GM21529 (cell line): Measurements from ENCODE around the gene GCHFR.

Source experiments
- ATAC-seq: cut with Tn5 transposase; IDR thresholded peaks from one replicate; pipeline ENCODE4 v1.9.1; 2021; ENCODE audit not compliant: unreplicated experiment

The GCHFR gene

DNA sequence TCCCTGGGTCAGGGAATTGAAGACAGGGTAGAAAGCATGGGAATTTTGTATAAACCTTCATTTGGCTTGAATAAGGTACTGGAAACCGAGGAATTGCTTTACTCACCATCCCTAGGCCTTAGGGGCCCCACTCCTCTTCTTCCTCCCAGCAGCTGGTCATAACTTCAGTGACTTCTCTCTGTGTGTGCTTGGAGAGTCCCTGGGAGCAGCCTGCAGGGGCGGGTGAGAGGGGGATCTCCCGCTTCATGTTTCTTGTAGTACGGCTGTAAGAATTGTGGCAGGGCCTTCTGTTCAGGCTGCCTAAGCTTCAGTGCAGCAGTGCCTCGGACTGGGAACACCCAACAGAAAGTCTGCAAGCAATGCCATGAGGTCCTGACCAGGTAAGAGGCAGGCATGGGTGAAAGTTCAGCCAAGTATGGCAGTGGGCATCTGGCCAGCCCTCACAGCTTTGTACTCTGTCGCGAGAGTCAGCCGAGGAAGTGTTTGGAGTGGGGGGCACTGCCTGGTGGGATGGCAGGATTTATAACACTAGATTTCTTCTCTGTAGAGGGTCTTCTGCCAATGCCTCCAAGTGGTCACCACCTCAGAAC lies 45.1 kb downstream of the GCHFR start:
- no peak for ATAC-seq

DNA sequence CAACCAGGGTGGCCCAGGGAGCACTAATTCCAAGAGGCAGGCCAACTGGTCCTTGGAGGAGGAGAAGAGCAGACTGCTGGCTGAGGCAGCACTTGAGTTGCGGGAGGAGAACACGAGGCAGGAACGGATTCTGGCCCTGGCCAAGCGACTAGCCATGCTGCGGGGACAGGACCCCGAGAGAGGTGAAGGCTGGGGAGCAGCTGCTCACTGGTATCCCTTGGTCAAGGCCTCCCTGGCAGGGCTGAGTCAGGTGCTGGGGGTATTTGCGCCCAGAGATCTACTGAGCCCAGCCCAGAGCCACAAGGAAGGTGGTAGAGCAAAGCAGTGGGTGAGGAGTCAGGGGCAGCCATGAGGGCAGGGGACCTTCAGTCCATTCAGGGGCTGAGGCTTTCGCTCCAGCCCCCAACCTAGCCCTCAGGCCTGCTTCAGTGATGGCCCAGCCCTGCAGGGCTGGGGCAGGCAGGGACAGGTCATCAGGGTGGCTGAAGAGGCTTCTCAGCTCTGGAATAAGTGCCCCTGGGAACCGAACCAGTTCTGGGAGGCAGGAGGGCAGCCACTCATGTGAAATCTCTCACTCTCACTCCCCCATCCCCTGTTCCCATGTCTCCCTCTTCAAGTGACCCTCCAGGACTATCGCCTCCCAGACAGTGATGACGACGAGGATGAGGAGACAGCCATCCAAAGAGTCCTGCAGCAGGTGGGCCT lies 49.0 kb downstream of the GCHFR start:
- no peak for ATAC-seq

DNA sequence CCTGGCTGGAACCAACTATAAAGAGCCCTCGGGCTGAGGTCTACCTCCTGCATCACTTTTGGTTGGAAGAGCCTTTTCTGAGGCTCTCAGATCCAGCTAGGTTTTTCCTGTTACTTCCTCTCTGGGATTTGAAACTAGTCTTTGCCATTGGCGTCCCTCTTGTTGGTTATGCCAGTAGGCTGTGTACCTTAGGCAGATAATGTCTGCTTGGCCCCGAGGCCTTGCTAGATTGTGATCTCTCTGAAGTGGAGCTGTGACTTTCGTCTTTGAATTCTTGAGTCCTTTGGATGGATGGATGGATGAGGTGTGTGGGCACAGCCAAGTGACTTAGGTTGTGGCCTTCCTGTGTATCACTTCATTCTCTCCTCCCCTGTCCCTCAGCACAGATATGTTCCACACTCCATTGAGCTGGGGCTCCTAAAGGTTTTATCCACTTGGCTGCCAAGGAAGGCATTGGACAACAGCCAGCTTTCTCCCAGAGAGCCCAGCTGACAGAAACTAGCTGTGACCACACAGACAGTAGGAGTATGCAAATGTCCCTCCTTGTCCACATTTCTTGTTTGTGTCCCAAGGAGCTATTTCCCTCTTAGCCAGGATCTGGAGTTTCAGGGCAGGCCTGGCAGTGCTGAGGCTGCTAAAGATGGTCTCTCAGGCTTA lies 51.3 kb downstream of the GCHFR start:
- no peak for ATAC-seq
